ENCODE data around the gene RAB23. TPM values are rescaled to one million over a fixed set of nuclear protein-coding genes. Genes with fewer than 3 reads are reported as not detected.

The RAB23 gene
- total and polyA plus RNA-seq, 2 of the 8 experiments (the other 6 are each of a cell fraction or from before 2014, with no cell fraction given): 6.5 to 17.2 TPM

- TF ChIP-seq RNF2 (IDR thresholded peaks at IDR 0.05; ENCODE audit: borderline replicate concordance, low read depth, low read length, missing control alignments, poor library complexity, severe bottlenecking) (no peak), SIN3A (conservative IDR thresholded peaks at IDR 0.05 in 1 of 2, IDR thresholded peaks at IDR 0.05 in 1 of 2; ENCODE audit: low read depth in 1 of 2, low read length in 2 of 2) (no peak), SIX5 (IDR thresholded peaks at IDR 0.05; ENCODE audit: low read depth, low read length) (no peak), TBP (IDR thresholded peaks at IDR 0.05; ENCODE audit: low read depth, low read length) (no peak), KDM5A (IDR thresholded peaks at IDR 0.05; ENCODE audit: low read length) (no peak), HDAC6 (IDR thresholded peaks at IDR 0.05; ENCODE audit: low read depth, low read length) (no peak), CEBPB (IDR thresholded peaks at IDR 0.05; ENCODE audit: low read depth, low read length) (no peak)
Observed at GRCh38 chr6:57177545-57178265, 44.4 kb downstream of the RAB23 start (continued).
